ENCODE data around the gene SYP. TPM values are rescaled to one million over a fixed set of nuclear protein-coding genes. Genes with fewer than 3 reads are reported as not detected.
A peak's percentile ranks its signal among the peaks of the same experiment; 100 is the strongest.

Gene SYP
- total and polyA plus RNA-seq, 9 of the 15 experiments (the other 6 are each of a cell fraction or from before 2014, with no cell fraction given), result 0.48 to 5.1 (median 2.6) TPM

DNA sequence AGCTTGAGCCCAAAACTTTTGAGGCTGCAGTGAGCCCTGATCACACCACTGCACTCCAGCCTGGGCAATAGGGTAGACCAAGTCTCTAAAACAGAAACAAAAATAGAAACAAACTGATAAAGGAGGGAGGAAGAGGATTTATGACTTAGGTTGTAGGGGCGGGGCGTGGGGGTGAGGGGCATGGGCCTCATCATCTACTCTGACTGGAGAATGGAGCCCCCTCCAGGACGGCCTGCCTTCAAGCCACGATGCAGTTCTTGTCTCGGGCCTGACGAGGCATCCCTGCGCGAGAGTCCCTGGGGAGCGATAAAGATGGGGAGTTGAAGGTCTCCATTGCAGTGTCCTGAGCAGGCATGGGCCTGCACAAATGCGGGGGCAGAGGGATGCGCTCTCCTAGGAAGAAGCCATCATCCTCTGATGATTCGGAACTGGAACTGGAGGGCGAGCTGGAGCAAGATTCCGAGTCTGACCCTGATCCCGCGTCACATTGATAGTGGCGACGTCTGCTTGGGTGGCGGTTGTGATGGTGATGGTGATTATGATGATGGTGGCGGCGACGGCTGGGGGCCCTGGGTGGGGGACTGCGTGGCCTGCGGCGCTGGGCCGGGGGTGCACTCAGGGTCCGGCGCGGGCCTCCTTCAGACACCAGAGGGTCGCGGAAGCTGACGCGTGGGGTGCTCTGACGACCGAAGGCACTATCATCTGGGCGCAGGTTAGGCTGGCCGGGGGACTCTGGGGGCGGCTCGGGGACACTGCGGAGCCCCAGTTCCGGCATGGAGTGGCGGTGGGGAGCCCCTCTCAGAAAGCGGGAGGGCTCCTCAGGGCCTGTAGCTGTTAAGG is 24.3 kb downstream of the SYP start (continued):
- TF ChIP-seq ETS2 (tag; IDR thresholded peaks at IDR 0.05; ENCODE audit: borderline replicate concordance, poor library complexity, severe bottlenecking) (no peak), GABPB1 (CRISPR knock-in tag; IDR thresholded peaks at IDR 0.05) (peak; percentile 18; the same call in 1 of the 2 replicates), TRIM25 (IDR thresholded peaks at IDR 0.05; ENCODE audit: borderline replicate concordance) (no peak), POLR2AphosphoS5 (IDR thresholded peaks at IDR 0.05; ENCODE audit: control insufficient read depth, insufficient read depth, low read depth, low read length) (peak; percentile 35; the same call in 1 of the 2 replicates), MAFF (IDR thresholded peaks at IDR 0.05; ENCODE audit: low read length) (no peak), ZC3H8 (IDR thresholded peaks at IDR 0.05) (no peak), GATA2 (CRISPR knock-in tag; IDR thresholded peaks at IDR 0.05) (no peak), MGA (IDR thresholded peaks at IDR 0.05) (0 out of 2 replicates have a peak, but pooled peaks have one; percentile 11), ELF2 (CRISPR knock-in tag; IDR thresholded peaks at IDR 0.05) (no peak), NFYB (IDR thresholded peaks at IDR 0.05; ENCODE audit: extremely low read depth, insufficient read length) (no peak), ZNF143 (CRISPR knock-in tag; IDR thresholded peaks at IDR 0.05) (no peak), POLR3A (IDR thresholded peaks at IDR 0.05; ENCODE audit: borderline replicate concordance, extremely low read depth, insufficient read depth, insufficient read length) (no peak), ZNF384 (IDR thresholded peaks at IDR 0.05; ENCODE audit: low read depth, low read length) (no peak)
